OCI-LY3 (cell line): ENCODE data around the gene MAP4K3.

Experiments
- CTCF ChIP-seq: fragments of 200-600, 300-600 bp; sonication (generic); IDR thresholded peaks from 2 replicates; pipeline ENCODE4 v1.5.1; 2014; ENCODE audit warnings: antibody characterized with exemption, low read length, low read depth
- EZH2phosphoT487 ChIP-seq: fragments of 200-600 bp; shearing (Covaris generic); IDR thresholded peaks from 2 replicates; pipeline ENCODE4 v1.6.1; 2018; ENCODE audit warnings: antibody characterized with exemption, mixed run types, low read depth

GRCh38 chr2:39326644-39327043 is 110.4 kb downstream of the MAP4K3 start:
- TF ChIP-seq CTCF, result no peak
- TF ChIP-seq EZH2phosphoT487, result no peak
